HG03460 (cell line): ENCODE results near the gene ACSS2.
A peak's percentile ranks its signal among the peaks of the same experiment; 100 is the strongest.

Source experiments
- ATAC-seq: cut with Tn5 transposase; IDR thresholded peaks from one replicate; pipeline ENCODE4 v1.9.1; 2021; ENCODE audit not compliant: unreplicated experiment

ACSS2 gene

DNA sequence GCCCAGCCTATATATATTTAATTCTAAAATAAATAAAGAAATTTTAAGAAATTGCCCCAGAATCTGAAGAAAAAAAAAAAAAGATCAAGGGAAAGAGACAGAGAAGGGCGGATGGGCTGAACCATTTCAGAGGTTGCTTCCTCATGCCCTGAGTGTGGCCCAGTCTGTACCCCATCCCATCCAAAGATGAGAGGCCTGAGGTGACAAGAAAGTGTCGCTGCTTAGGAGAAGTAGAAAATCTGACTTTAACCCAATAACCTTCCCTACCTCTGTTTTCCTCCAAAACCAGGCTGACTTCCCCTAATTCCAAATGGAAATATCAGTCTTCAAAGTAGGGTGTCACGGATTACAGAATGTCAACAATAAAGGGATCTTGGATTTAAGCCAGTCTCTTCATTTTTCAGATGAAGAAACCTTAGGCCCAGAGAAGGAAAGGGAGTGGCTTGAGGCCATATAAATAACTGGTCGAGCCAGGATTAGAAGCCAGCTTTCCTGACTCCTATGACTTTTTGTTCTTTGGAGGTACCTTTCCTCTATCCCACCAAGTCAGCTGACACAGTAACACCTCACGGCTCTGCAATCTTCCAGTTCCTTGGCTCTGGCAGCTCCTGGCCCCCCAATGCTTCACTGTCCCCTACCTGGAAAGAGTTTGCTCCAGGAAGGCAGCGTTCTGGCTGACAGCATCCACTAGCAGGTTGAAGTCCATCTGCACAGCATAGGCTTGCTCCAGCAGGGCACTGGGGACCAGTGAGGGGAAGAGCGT is 69.1 kb downstream of the ACSS2 start:
- no peak for ATAC-seq

- no peak for ATAC-seq
These were observed 70.2 kb downstream of the ACSS2 start for GRCh38 chr20:34946661-34947060.

GRCh38 chr20:34947336-34947735 is 70.9 kb downstream of the ACSS2 start:
- ATAC-seq, result no peak

DNA sequence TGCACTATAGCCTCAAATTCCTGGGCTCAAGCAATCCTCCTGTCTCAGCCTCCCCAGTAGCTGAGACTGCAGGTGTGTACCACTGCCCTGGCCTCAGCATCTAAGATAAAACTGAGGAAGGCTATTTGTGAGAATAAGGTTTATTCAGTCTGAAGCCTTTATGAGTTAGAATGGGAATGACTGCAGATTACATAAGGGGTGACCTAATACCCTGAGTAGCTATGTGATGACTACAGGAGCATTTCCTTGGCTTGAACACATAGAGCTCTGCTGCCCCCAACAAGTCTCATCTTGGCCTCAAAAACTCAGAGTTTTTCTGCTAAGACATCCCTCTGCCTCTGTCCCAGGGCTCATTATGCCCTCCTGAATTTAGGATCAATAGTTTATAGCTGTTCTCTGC is 71.6 kb downstream of the ACSS2 start:
- no peak for ATAC-seq

DNA sequence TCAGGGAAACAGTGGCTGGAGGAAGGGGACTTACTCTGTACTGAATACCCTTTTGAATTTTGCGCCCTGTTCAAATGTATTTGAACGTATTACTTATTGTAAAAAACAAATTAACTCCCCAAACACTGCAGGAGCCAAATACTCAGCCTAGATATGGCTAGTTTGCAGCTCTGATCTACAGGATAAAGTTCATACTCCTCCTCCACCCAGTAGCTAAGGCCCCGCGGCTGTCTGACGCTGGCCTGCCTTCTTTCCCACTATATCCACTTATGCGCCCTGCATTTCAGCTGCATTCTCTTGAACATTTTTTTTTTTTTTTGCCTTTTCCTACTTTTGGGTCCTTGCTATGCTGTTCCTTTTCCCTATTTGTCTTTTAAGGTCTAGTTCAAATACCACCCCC is 72.7 kb downstream of the ACSS2 start:
- no peak for ATAC-seq

DNA sequence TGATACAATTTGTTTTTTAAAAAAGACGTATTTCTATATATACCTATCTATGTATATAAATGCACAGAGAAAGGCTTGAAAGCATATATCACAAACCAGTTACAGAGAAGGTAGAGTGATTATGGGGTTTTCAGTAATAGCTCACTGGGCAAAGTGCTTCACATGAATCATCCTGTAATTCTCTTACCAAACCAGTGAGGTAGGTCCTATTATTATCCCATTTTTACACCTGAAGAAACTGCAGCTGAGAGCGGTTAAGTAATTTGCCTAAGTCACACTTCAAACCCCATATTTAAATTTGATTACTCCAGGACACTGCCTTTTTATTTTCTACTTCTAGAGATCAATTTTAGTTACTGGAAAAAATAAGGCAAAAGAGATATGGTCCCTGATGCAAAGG is 74.8 kb downstream of the ACSS2 start:
- no peak for ATAC-seq

DNA sequence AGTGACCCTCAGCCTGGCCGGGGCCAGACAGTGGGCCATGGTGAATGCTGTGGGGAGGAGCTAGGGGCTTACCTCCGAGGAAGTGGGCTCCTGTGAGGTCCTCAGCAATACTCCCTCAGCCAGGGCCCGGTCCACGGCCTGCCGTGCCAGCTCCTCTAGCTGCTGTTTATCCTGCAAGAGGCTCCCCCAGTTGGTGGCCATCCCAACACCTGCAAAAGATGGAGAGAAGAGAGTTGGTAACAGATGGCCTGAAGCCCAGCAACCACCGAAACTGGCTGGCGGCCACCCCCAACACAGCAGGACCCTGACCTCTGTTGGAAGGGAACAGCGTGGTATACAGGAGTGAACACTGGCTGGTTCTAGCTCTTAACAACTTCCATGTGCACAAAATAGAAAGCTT is 75.2 kb downstream of the ACSS2 start:
- no peak for ATAC-seq

DNA sequence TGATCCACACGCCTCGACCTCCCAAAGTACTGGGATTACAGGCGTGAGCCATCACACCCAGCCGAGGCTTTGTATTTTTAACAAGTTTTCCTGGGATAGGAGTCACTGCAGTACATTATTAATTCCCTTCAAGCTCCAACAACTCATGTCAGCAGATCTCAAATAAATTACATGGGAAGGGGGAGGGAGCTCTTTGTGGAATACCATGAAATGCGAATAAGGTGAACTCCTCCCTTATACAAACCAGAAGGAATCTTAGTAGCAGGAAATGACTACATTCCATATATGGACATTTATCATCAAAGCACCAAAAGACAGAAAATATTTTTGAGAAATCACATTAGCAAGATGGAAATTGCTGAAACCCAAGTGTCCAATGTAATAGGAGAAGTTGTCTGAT is 76.3 kb downstream of the ACSS2 start:
- no peak for ATAC-seq

GRCh38 chr20:34953960-34954359 is 77.5 kb downstream of the ACSS2 start:
- ATAC-seq, result no peak

GRCh38 chr20:34954904-34955230 is 78.5 kb downstream of the ACSS2 start:
- no peak for ATAC-seq

DNA sequence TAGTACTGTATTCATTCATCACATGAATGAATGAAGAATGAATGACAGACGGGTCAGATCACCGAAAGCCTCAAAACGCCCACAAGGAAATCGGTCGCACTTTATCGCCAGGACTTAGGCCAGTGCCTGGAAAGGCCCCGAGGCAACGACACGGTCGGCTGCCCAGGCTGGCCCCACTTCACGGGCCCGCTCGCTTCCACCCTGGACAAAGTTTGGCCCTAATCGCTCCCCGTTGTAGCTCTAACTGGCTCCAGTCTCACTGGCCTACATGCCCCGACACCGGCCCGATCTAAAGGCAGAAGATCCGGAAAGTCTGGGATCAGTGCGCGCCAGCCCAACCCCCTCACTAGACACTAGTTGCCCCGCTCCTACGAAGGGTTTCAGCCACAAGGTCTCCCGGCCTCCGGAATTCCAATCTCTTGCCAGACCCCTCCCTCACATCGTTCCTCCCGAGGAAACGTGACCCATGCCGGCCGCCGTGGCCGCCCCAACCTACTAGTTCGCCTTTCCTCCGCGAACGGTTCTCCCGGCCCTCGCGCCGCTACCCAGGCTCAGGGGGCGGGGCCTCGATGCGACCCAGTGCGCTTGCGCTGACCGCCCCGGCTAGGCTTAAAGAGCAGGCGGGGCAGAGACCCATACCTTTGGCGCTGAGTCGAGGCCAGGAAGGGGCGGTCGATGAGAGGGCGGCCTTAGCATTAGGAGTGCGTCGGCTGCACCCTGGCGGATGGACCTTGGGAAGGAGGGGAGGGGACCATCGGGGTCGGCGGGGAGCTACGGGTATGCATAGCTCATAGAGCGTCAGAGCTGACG is 79.0 kb downstream of the ACSS2 start, which contains the start of the genes GSS and MYH7B:
GSS (minus strand) TSS at position 576 of the 810 bp plus-strand sequence. CDS start 3,954 bp downstream, outside the sequence.
MYH7B (plus strand) TSS at position 638 of the 810 bp plus-strand sequence. CDS start 22,138 bp downstream, outside the sequence.
- ATAC-seq, result peak; percentile 79

DNA sequence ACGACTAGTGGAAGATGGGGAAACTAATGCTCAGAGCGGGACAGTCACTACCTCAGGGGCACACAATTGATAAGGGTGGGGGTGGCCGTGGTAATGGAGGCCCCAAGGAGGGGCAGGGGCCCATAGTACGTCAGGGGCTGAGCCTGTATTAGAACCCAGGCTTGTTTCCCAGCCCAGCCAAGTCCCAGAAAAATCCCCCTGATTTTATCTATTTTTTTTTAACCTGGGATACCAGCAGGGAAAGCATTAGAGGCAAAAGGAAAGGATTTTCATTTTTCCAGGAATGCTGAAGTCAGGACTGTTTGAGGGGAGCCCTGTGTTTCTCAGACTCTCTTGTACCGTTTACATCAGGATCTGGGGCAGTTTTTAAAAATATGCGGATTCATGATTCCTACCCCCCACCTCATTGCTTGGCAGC is 79.6 kb downstream of the ACSS2 start:
- no peak for ATAC-seq

DNA sequence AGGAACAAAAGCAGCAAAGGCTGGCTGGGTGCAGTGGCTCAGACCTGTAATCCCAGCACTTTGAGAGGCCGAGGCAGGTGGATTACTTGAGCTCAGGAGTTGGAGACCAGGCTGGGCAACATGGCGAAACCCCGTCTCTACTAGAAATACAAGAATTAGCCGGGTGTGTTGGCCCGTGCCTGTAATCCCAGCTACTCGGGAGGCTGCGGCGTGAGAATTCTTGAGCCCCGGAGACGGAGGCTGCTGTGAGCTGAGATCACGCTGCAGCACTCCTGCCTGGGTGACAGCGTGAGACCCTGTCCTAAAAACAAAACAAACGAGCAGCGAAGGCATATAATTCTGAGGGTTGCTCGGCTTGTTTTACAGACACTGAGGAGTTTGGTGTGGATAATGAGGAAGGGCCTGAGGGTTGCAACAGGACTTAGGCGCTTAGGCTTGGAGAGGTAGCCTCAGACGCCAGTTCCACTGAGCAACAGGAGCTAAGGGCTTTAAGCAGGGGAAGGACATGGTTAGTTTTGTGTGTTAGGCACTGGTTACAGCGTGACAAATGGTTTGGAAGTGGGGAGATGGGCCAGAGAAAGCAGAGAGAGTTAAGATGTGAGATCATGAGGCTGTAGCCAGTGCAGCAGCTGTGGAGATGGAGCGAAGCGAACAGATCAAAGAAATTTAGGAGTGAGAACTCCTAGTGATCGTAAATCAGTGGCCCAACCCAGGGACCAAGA is 80.5 kb downstream of the ACSS2 start:
- ATAC-seq, result no peak

DNA sequence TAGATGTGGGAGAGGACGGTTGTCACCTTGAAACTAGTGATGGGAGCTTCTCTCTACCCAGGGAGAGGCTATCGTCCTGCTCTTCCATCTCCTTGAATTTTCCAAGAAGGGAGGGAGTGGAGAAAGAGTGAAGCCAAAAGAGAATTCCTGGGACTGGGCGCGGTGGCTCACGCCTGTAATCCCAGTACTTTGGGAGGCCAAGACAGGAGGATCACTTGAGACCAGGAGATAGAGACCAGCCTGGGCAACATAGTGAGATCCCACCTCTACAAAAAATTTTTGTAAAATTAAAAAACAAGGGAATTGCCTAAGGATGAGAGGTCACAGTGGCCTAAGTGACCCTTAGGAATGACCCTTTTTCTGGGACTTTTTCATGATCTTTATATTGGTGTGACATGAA is 88.1 kb downstream of the ACSS2 start:
- ATAC-seq, result no peak

DNA sequence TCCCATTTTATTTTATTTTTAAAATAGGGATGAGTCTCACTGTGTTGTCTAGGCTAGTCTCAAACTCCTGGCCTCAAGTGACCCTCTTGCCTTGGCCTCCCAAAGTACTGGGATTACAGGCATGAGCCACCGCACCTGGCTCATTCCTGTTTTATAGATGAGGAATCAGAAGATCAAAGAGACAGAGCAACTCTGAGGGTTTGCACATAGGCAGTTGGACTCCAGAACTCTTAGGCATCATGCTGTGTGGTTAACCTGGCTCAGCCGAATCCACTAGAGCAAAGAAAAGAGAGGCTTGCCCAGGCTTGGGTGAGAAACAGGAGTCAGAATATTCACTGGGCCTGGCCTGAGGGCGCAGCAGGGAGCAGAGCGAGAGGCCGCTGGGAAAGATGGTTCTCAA is 88.6 kb downstream of the ACSS2 start:
- ATAC-seq, result no peak

GRCh38 chr20:34967421-34967820 is 91.0 kb downstream of the ACSS2 start:
- ATAC-seq, result no peak

DNA sequence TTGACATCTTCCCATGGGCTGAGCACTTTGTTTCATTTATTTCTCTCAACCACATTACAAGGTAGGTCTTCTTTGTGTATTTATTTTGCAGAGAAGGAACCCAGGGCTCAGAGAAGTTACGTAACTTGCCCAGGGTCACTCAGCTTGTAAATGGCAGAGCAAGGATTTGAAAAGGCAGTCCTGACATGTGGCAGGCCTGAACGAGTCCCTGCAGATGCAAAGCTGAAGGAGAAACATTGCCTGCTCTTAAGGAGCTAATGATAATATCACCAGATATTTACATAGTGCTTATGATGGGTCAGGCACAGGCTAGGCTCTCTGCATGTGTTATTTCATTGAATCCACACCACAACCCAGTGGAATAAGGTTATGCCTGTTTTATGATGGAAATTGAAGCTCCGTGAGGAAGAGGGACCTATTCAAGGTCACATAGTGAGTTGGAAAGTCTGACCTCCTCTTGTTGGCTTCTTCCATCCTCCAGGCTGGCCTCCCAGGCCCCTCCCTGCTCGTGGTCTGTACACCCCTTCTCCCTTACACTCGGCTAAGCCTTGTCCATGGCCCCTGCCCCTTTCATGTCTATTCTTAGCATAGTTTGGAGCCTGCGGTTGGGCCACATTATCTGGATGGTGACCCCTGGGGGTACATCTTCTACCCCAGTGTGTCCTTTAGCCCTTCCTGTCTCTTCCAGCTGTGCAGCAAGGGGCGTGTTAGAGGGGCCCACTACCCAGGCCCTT is 91.8 kb downstream of the ACSS2 start:
- ATAC-seq, result no peak

GRCh38 chr20:34970193-34970840 is 93.9 kb downstream of the ACSS2 start:
- no peak for ATAC-seq

- no peak for ATAC-seq
These were observed 94.6 kb downstream of the ACSS2 start for GRCh38 chr20:34970846-34971560.
